ENCODE data around the gene APH1A.
"Not testable (repeated sequence)": the region's sequence is repeated elsewhere in the genome, so short reads cannot be mapped to it uniquely, and the experiment has no call there.

Gene APH1A

DNA sequence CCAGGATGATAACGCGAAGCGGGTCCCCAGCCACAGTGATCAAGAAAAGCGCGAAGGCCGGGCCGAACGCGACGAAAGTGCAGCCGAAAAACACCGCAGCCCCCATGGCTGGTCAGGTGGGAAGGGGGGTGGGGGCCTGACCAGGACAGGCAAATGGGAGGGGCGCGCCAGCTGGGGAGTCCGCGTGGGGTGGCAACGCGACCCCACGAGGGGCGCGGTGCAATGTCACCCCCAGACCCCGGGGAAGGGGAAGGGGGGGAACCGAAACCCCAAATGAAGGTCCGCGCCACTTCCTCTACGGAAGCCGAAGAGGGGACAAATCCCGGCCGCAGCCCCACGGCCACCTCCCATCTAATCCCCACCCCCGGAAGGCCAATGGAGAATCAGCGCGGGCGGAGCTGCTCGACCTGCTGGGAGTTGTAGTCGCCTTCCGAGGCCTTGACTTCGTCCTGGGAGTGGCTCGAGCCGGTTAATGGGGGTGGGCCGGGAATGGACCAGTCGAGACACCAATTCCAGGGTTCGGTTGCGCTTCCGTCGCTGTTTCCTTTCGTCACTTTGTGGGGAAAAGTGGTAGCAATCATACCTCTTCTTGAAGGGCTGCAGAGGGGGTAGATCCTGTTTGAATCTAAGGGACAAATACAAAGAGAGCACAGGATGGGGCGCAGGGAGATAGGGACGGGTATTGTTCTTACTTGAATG lies at the start of gene APH1A:
APH1A (minus strand) TSS at position 312 of the 699 bp plus-strand sequence; CDS start at position 106, 206 bp downstream.
- peak; percentile 98 for DNase-seq (ENCODE audit: low spot score)

DNA sequence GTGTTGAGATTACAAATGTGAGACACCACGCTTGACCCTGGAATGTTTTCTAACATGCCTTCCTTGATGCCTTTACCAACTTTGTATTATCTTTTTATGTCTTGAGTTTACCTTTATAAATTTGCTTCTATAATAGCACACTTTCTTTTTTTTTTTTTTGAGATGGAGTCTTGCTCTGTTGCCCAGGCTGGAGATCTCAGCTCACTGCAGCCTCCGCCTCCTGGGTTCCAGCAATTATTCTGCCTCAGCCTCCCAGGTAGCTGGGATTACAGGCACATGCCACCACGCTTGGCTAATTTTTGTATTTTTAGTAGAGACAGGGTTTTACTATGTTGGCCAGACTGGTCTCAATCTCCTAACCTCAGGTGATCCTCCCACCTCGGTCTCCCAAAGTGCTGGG lies 45.9 kb upstream of the APH1A start:
- DNase-seq (ENCODE audit: low spot score), result not testable (repeated sequence)

DNA sequence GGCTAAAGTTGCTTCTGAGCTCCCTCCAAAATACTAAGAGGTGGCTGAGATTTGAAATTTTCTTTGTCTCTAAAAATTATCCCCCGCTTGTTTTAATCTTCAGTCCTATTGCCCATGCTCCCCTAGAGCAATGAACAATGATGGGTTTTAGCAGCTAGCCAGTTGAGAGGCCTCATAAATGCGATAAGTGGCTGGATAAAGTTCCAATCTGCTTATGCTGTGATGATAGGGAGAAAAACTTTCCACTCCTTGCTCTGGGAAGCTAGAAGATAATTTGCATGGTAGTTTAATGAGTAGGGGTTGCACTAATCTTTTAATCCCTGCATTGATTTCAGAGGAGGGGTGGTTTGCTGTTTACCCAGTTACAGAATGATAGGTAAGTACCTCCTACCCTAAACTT lies 42.9 kb upstream of the APH1A start:
- DNase-seq (ENCODE audit: low spot score), result no peak

DNA sequence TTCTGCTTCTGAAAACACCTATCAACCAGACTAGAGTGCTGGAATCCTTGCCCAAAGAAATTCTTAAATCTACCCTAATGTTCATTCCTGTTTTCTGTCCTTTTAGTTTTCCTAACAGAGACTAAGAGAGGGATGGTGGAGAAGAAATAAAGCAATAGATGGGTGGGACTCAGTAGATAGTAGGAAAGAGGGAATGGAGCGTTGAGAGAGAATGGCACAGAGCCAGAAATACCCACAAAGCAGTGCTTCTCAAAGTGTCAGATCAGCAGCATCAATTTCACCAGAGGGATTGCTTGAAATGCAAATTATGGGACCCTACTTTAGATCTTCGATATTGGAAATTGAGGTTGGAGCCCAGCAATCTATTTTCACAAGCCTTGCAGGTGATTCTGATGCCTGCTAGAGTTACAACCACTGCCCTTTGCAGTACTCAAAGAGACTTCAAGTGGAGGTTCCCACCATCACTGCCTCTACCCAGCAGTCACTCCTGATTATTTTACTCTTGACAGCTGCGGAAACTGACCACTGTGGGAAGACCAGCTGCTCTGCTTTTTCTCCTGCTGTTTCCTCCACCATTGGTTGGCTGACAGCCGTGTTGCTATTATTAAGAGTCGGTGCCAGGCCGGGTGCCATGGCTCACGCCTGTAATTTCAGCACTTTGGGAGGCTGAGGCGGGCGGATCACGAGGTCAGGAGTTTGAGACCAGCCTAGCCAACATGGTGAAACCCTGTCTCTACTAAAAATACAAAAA lies 41.1 kb upstream of the APH1A start:
- no peak for DNase-seq (ENCODE audit: low spot score)

DNA sequence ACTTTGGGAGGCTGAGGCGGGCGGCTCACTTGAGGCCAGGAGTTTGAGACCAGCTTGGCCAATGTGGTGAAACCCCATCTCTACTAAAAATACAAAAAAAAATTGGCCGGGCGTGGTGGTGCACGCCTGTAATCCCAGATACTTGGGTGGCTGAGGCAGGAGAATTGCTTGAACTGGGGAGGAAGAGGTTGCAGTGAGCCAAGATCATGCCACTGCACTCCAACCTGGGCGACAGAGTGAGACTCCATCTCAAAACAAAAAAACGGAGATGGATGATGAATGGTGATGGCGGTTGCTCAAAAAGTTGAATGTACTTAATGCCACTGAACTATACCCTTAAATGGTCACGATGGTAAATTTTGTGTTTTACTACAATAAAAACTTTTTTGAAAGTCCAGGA lies 39.8 kb upstream of the APH1A start:
- DNase-seq (ENCODE audit: low spot score), result not testable (repeated sequence)

DNA sequence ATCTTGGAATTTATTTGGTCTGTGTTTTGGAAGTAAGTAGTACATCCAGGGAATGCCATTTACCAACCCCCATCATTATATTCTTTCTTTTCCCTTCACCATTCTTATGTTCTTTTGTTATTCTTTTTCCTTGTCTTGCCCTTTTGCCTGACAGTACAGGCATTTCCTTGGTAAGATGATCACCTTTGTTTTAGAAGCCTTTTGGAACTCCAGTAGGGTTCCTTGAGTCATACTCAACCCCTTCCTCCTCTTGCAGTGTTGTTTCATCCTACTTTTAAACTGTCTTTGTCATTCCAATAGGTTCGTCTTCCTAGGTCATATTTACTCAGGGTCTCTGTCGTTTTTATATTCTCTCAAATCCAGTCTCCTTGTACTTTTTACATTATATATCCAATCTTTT lies 34.1 kb upstream of the APH1A start:
- no peak for DNase-seq (ENCODE audit: low spot score)

DNA sequence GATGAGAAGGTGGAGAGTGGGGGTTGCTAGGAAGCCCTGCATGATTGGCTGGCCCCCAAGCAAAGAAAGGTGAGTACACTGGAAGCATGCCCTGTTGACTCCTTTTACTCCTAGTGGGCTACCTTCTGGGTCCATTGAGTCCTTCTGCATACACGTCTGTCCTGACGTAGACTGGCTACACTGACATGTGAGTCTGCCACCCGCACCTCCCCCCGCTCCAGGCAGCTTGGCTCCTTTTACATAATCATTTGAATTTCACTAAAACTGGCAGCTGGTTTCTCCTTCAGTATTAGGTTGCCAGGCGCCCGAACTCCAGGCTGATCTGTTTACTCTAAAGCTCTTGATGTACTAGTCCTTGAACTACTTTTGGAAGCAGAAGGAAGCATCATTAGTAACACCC lies 33.5 kb upstream of the APH1A start:
- no peak for DNase-seq (ENCODE audit: low spot score)

DNA sequence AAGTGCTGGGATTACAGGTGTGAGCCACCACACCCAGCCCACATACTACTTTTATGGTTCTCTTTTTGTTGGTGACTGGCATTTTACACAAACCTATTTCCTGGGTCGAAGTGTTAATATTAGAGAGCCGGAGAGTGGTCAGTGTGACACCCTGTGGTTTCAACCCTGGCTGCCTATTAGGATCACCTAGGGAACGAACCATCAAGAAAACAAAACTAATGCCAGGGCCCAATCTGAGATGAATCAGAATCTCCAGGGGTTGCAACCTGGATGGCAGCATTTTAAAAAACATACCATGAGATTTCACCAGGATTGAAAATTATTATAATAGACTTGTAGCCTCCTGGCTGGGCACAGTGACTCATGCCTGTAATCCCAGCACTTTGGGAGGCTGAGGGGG lies 30.9 kb upstream of the APH1A start:
- DNase-seq (ENCODE audit: low spot score), result no peak

DNA sequence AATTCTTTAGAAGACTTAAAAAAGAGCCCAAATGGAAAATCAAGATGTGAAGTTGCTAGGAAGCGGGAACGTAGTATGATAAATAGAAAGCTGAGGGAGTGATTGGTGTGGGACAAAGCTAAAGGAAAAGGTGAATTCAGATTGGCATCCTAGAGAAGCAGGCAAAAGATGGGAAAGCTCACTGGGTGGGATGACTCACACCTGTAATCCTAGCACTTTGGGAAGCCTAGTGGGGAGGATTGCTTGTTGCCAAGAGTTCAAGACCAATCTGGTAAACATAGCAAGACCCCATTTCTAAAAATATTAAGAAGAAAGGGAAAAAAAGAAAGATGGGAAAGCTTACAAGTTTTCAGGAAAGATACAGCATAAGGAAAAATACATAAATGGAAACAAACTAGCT lies 26.7 kb upstream of the APH1A start:
- no peak for DNase-seq (ENCODE audit: low spot score)

DNA sequence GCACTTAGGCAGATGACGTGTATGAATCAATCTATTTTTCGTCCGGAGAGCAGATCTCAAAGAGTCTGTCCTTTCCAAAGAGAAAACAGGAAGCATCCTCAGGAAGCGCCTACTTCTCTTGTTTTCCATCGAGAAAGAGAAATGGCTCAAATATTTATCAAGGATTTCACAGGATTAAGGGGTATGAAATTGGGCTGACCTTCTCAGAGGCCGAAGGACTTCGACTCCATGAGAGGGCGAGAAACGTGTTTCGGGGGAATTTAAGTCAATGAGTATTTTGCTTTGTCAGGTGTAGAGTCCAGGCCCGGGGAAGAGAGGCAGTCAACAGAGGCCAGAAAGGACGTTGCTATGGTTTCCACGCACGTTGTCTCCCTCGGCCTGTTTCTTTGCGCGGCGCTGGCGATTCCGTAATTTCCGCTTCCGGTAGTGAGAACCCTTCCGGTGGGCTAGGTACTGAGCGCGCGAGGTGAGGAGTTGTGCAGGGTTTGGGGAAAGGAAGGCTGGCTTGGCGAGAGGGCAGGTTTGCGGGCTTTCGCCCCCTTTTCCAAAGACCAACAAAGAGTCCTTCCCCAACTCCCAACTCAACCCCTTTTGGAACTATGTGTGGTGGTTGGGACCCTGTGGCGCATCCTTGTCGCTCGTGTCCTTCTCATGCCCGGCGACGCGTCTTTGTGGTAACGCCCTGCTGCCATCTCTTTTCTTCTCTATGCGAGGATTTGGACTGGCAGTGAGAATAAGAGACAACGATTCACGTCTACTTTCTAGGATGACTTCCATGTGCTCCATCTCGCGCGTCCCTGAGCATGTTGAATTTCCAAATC lies 24.8 kb upstream of the APH1A start, which contains the start of gene MRPS21:
MRPS21 (plus strand) TSS at position 429 of the 821 bp plus-strand sequence. CDS start 506 bp downstream, outside the sequence.
- peak; percentile 88 for DNase-seq (ENCODE audit: low spot score)

DNA sequence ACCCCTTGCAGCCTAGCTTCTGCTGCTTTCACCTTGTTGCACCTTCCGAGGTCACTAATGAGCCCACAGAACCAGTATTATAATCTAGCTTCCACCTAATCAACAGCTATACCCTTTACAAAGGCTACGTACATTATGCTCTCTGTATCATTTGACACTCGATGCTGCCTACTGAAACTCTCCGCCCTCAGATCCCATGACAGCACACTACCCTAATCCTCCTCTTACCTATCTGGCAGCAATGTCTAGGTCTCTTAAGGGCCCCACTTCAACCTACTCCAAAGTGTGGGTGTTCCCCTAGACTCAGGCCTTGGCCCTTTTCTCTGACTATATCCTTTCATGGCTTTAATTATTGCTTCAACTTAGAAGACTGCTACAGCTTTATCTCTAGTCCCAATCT lies 20.0 kb upstream of the APH1A start:
- no peak for DNase-seq (ENCODE audit: low spot score)

DNA sequence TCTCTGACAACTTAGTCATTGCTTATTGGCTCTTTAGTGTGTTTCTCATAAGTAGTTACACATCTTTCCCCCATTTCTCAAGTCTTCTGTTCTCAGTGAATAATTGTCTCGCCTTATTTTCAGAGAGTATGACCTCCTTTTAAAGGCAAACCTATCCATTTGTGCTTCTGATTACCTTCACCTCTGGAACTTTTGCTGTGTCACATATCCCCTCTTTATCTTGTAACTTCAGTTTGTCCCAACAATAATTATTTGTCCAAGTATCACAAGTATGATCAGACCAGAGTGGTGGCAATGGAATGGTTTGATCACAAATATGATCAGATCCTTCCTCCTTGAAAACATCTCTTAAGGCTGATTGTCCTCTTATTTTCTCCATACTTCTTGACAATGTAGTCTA lies 19.6 kb upstream of the APH1A start:
- DNase-seq (ENCODE audit: low spot score), result no peak

DNA sequence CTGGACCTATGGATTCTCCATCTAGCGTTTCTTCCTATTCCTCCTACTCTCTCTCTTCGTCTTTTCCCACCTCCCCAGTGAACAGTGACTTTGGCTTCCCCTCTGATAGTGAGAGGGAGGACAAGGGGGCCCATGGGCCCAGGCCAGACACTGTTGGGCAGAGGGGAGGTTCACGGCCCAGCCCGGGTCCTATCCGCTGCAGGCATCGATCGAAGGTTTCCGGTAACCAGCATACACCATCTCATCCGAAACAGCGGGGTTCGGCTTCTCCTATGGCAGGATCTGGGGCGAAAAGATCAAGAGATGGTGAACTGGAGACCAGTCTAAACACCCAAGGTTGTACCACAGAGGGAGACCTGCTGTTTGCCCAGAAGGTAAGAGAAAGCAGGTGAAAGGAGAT lies 14.4 kb upstream of the APH1A start:
- no peak for DNase-seq (ENCODE audit: low spot score)

DNA sequence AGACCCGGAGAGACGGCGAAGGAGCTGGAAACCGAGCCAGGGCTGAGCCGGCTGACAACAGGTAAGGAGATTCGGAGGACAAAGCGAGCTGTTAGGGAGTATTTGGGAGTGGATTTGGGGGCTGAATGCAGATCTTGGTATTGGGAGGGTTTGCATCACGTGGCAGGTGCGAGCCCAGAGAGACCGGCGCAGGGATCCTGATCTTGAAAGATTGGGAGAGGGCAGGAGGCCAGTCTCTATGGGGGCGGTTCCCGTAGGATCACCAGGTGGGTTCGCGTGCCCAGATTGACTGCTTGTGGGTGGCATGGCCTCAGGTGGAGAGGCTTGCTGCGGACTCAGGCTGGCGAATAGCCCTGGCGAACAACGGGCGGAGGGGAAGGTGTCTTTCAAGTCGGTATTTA lies 13.7 kb upstream of the APH1A start:
- no peak for DNase-seq (ENCODE audit: low spot score)

DNA sequence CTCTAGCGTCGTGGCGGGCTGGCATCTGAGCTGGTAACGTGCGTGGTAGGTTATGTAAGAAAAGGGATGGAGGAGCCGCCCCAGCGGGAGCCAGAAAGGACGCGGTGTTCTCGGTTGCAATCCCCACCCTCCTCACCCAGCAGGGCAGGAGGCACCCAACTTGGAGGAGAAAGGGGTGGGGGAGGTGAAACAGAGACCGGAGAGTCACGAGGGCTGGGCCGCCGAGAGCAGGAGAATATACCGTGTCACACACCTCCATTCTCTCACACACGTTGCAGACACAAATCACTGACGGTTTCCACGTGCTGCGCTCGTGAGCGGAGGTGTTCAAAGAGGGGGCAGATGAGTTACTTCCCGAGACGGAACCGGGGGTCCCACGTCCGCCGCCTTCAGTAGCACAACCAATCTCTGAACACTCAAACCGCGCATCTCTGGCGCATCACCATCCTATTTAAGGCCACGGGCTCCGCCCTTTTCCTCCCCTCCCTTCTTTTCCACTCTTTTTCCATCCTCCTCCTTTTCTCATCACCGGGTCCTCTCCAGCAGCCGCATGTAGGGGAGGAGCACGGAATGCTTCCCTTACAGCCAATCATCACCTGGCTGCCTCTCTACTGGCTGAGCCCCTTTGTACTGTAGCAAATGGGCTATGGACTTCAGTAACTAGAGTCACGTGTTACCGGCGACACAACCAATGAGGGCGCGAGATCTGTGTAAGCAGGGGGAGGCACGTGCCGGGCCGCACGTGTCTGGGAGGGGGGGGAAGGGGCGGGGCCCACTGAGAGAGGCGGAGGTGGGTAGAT lies 13.1 kb upstream of the APH1A start, which contains the start of gene CIART:
CIART (plus strand) TSS at position 797 of the 800 bp plus-strand sequence. CDS start 714 bp downstream, outside the sequence.
- peak; percentile 96 for DNase-seq (ENCODE audit: low spot score)

DNA sequence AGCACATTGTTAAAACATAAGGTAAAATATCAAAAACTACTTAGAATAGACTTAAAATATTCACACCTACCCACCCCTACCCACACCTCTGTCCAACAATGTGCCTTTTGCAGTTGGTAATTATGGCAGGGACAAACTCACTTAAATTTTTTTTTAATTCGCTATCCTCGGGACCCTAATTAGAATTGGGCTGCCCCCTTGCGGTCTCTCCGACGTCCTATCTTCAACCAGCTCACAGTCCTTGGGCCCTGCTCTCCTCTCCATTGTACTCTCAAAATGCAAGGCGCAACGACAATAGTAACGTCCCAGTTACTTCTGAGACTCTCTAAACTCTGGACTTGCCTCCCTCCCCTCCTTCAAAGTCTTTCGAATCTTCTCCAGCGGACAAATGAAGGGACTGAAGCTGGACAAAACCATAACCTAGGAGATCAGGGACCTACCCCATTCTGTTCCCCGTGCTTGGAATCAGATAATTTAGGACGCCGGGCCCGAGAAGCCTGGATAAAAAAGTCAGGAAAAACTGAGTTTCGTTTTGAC lies 12.5 kb upstream of the APH1A start:
- DNase-seq (ENCODE audit: low spot score), result peak; percentile 62

DNA sequence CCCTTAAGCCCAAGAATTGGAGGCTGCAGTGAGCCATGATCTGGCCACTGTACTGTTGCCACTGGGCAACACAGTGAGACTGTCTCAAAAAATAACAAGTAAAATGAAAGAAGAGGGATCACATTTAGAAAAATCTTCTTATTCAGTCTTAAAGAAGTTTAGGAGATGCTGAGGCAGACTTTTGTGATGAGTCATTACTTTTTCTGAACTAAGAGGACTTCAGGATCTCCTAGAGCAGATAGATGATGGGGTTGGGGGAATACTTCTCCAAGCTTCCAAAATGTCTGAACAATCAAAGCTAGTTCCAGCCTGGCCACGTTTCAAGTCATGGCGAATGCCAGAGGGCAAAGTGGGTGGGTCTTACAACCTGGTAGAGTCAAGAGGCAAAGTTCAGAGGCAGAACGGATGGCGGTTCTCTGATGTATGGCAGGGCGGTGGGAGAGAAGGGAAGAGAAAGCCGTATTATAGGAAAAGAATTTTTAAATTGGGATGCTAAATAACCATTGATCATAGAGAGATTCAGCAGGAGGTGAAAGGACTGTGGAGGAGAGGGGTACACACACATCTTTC lies 11.4 kb upstream of the APH1A start:
- DNase-seq (ENCODE audit: low spot score), result no peak

DNA sequence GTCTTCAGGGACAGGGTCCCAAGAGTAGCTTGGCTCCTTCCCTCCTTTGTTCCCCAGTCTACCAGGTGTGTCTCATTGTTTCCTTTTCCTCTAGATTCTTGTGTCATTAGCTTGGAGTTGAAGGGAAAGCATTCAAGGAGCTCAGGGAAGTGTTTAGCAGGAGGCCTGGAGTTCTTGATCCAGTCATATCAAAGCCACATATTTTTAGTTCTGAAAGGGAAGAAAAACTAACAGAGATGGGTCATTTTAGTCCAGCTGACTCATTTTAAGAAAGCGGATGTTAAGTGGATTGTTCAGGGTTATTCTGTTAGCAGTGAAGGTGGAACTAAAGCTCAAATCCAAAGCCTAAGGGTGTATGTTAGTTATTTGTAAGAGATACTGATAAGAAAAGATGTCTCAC lies 4.5 kb upstream of the APH1A start:
- DNase-seq (ENCODE audit: low spot score), result no peak

DNA sequence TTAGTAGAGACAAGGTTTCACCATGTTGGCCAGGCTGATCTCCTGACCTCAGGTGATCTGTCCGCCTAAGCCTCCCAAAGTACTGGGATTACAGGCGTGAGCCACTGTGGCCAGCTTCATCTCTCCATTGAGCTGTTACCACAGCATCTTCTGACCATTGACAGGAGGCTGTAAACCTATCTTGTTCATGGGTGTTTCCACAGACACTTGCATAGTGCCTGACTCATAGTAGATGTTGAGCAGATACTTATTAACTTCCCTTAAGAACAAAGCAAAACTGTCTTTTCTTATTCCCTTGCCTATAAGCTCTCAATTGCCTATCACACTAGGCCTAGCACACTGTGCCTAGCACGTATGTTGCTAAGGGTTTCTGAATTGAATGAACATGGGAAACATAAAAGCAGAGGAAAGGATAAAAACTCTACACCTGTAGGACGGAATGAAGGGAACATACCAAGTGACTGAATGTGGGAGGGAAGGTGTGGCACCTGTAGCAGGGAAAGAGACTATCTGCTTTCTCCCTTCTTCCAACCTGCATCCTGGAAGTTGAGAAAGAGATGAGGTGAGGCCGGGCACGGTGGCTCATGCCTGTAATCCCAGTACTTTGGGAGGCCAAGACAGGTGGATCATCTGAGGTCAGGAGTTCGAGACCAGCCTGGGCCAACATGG lies 2.6 kb upstream of the APH1A start:
- DNase-seq (ENCODE audit: low spot score), result no peak

DNA sequence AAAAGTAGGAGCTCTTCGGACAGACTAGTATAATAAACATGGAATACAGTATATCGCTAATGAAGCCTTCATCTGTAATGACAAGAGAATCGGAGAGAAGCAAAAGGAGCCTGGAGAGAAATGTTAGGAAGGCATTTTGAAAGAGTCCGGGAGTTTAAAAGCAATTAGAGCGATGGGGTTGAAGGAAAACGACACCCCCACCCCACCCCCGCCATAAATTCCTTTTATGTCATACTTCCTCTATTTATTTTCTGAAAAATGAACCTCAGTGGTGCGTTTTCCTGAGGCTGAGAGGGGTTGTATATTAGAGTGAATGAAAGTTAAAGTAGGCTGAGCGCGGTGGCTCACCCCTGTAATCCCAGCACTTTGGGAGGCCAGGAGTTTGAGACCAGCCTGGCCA lies 635 bp upstream of the APH1A start:
- DNase-seq (ENCODE audit: low spot score), result no peak

DNA sequence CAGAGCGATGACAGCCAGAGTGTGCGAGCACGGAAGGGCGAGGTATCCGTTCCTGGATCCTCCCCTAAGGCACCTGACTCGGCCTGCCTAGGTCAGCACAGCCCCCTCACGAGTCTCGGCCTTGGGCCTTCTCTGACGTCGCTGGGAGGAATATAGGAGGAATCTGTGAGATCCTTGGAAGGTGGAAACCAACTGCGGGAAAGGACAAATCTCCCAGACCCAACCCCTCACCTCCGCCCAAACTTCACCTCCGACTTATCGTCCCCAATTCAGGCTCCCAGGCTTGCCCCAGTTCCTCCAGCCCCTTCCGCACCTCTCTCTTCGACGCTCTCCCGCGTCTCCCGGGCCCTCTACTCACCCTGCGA lies 494 bp downstream of the APH1A start:
- DNase-seq (ENCODE audit: low spot score), result no peak

All from COLO829 (cell line).